GM19023 (cell line): ENCODE results near the gene FRS2.

Source experiments
- ATAC-seq: cut with Tn5 transposase; IDR thresholded peaks from one replicate; pipeline ENCODE4 v1.9.1; 2021; ENCODE audit warnings: mild to moderate bottlenecking, moderate library complexity; ENCODE audit not compliant: unreplicated experiment

FRS2 gene

GRCh38 chr12:69500631-69501030 lies 30.4 kb downstream of the FRS2 start:
- no peak for ATAC-seq

GRCh38 chr12:69501154-69501895 lies 31.1 kb downstream of the FRS2 start:
- ATAC-seq: no peak

- ATAC-seq: no peak
Measured at GRCh38 chr12:69502345-69503081, 32.3 kb downstream of the FRS2 start.

- ATAC-seq: no peak
Measured at GRCh38 chr12:69508091-69508490, 37.9 kb downstream of the FRS2 start.

GRCh38 chr12:69508621-69509020 lies 38.4 kb downstream of the FRS2 start:
- no peak for ATAC-seq

- ATAC-seq: no peak
Measured at GRCh38 chr12:69509308-69509736, 39.1 kb downstream of the FRS2 start.

GRCh38 chr12:69509904-69510827 lies 40.0 kb downstream of the FRS2 start:
- ATAC-seq: no peak

GRCh38 chr12:69511016-69511415 lies 40.8 kb downstream of the FRS2 start:
- no peak for ATAC-seq

- no peak for ATAC-seq
Measured at GRCh38 chr12:69511469-69512267, 41.5 kb downstream of the FRS2 start.

GRCh38 chr12:69512820-69513219 lies 42.6 kb downstream of the FRS2 start:
- ATAC-seq: no peak

- no peak for ATAC-seq
Measured at GRCh38 chr12:69513297-69513696, 43.1 kb downstream of the FRS2 start.

- no peak for ATAC-seq
Measured at GRCh38 chr12:69514111-69514510, 43.9 kb downstream of the FRS2 start.

- no peak for ATAC-seq
Measured at GRCh38 chr12:69514845-69515244, 44.7 kb downstream of the FRS2 start.

- ATAC-seq: no peak
Measured at GRCh38 chr12:69515394-69515930, 45.3 kb downstream of the FRS2 start.

- ATAC-seq: no peak
Measured at GRCh38 chr12:69516950-69517349, 46.8 kb downstream of the FRS2 start.

- no peak for ATAC-seq
Measured at GRCh38 chr12:69517406-69517805, 47.2 kb downstream of the FRS2 start.

- ATAC-seq: no peak
Measured at GRCh38 chr12:69519871-69520270, 49.7 kb downstream of the FRS2 start.

GRCh38 chr12:69523433-69524330 lies 53.5 kb downstream of the FRS2 start:
- no peak for ATAC-seq

GRCh38 chr12:69524331-69524630 lies 54.1 kb downstream of the FRS2 start:
- ATAC-seq: no peak
